IPS-15b (cell line): ENCODE measurements around the gene DBP.
A peak's percentile ranks its signal among the peaks of the same experiment; 100 is the strongest.

Experiments
- H3K27me3 ChIP-seq: one replicate; pipeline ENCODE4 v1.6.1; 2013; ENCODE audit warnings: low read length; ENCODE audit not compliant: control insufficient read depth, insufficient read depth
- H3K36me3 ChIP-seq: one replicate; pipeline ENCODE4 v1.6.1; 2013; ENCODE audit warnings: low read length; ENCODE audit not compliant: control insufficient read depth, insufficient read depth
- H3K4me1 ChIP-seq: one replicate; pipeline ENCODE4 v1.6.1; 2013; ENCODE audit warnings: mild to moderate bottlenecking, low read length; ENCODE audit not compliant: control insufficient read depth, insufficient read depth
- H3K4me3 ChIP-seq: one replicate; pipeline ENCODE4 v1.5.1; 2013; ENCODE audit warnings: low read depth, low read length
- H3K9ac ChIP-seq: one replicate; pipeline ENCODE4 v1.6.1; 2013; ENCODE audit warnings: low read depth, mild to moderate bottlenecking, low read length
- H3K9me3 ChIP-seq: one replicate; pipeline ENCODE4 v1.6.1; 2013; ENCODE audit warnings: mild to moderate bottlenecking, low read length; ENCODE audit not compliant: control insufficient read depth, insufficient read depth

The DBP gene

DNA sequence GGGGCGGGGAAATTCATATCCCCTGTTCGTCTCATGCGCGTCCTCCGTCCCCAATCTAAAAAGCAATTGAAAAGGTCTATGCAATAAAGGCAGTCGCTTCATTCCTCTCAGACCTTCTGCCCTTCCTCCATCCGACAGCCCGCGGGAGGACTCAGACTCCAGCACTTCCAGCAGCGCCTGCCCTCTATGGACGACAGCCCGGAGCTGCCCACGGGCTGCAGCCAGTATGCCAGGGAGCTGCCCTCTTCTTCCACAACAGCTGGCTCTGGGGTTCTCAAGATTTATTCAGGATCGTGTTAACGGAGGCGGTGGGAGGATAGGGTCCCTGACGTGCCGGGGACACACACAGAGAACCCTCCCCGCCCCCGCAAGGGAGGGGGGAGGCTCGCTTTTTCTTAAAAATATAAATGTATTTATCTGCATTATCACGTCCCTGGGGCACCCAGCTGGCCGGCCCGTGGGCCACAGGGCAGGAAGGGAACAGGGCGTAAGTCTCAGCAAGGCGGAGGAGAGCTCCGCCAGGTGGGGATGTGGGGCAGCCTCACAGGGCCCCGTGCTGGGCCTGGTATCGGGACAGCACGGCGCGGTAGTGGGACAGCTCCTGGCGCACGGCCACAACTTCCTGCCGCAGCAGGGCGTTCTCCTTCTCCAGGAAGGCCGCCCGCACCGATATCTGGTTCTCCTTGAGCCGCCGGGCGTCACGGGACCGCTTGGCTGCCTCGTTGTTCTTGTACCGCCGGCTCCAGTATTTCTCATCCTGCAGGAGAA is 6.7 kb downstream of the DBP start:
- Histone ChIP-seq H3K4me1 (peaks cover 6% of the 10 kb centered on the region), H3K36me3 (peaks cover 6% of the 10 kb centered on the region), H3K4me3 (peak overlapping the region; percentile 67), H3K9ac (peak overlapping the region; percentile 81), H3K9me3 (no peaks in the 10 kb centered on the region), H3K27me3 (no peaks in the 10 kb centered on the region)

- no peaks in the 10 kb centered on the region for H3K27me3 ChIP-seq
- peak overlapping the region; percentile 81 for H3K9ac ChIP-seq
- H3K36me3 ChIP-seq = peaks cover 6% of the 10 kb centered on the region
- H3K4me3 ChIP-seq = peak overlapping the region; percentile 67
- H3K4me1 ChIP-seq = peaks cover 6% of the 10 kb centered on the region
- H3K9me3 ChIP-seq = no peaks in the 10 kb centered on the region
Observed at GRCh38 chr19:48629599-48630295, 7.4 kb downstream of the DBP start.

DNA sequence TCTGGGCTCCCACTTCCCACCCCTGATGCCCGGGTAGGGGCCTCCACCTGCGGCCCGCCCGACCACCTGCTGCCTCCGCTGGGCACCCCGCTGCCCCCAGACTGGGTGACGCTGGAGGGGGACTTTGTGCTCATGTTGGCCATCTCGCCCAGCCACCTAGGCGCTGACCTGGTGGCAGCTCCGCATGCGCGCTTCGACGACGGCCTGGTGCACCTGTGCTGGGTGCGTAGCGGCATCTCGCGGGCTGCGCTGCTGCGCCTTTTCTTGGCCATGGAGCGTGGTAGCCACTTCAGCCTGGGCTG is 7.9 kb downstream of the DBP start:
- Histone ChIP-seq H3K36me3 (peaks cover 6% of the 10 kb centered on the region), H3K27me3 (no peaks in the 10 kb centered on the region), H3K9ac (peak overlapping the region; percentile 37), H3K4me3 (peak overlapping the region; percentile 49), H3K4me1 (peaks cover 5% of the 10 kb centered on the region), H3K9me3 (no peaks in the 10 kb centered on the region)

- Histone ChIP-seq H3K4me1 (no peaks in the 10 kb centered on the region), H3K27me3 (no peaks in the 10 kb centered on the region), H3K9me3 (no peaks in the 10 kb centered on the region), H3K4me3 (no peak overlapping the region), H3K36me3 (peaks cover 6% of the 10 kb centered on the region), H3K9ac (no peak overlapping the region)
Observed at GRCh38 chr19:48628486-48629296, 8.5 kb downstream of the DBP start.

GRCh38 chr19:48627865-48628314 is 9.3 kb downstream of the DBP start:
- no peak overlapping the region for H3K9ac ChIP-seq
- peaks cover 4% of the 10 kb centered on the region for H3K4me1 ChIP-seq
- no peak overlapping the region for H3K4me3 ChIP-seq
- no peaks in the 10 kb centered on the region for H3K27me3 ChIP-seq
- no peaks in the 10 kb centered on the region for H3K9me3 ChIP-seq
- peaks cover 6% of the 10 kb centered on the region for H3K36me3 ChIP-seq

DNA sequence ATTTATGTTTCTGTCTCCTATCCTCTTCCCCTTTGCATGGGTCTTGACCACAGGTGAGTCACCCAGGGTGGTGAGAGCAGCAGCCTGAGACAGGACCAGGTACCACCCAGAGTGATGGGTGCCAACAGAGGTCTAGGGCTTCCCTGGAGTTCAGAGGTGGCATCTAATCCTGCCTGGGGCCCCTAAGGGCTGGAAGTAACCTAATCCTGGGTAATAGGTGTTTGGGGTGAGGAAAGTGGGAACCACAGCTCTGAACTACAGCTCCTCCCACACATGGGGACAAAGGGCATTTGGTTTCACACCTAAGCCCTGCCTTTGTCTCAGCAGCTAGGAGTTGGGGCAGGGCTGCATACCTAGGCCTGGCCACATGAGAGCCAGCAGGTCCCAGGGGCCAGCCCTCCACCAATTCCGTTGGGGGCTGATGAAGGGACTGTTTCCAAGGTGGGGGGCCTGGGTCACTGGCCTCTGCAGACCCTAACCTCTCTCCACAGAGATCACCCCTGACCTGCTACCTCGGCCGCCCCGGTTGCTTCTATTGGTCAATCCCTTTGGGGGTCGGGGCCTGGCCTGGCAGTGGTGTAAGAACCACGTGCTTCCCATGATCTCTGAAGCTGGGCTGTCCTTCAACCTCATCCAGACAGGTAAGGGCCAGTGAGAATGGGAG is 9.8 kb downstream of the DBP start:
- Histone ChIP-seq H3K36me3 (peaks cover 2% of the 10 kb centered on the region), H3K9ac (no peak overlapping the region), H3K27me3 (no peaks in the 10 kb centered on the region), H3K4me3 (no peak overlapping the region), H3K9me3 (no peaks in the 10 kb centered on the region), H3K4me1 (peaks cover 4% of the 10 kb centered on the region)

DNA sequence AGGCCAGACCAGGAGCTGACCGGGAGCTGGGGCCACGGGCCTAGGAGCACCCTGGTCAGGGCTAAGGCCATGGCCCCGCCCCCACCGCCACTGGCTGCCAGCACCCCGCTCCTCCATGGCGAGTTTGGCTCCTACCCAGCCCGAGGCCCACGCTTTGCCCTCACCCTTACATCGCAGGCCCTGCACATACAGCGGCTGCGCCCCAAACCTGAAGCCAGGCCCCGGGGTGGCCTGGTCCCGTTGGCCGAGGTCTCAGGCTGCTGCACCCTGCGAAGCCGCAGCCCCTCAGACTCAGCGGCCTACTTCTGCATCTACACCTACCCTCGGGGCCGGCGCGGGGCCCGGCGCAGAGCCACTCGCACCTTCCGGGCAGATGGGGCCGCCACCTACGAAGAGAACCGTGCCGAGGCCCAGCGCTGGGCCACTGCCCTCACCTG is 11.3 kb downstream of the DBP start:
- H3K36me3 ChIP-seq = no peaks in the 10 kb centered on the region
- peaks cover 4% of the 10 kb centered on the region for H3K4me1 ChIP-seq
- H3K9me3 ChIP-seq = no peaks in the 10 kb centered on the region
- H3K9ac ChIP-seq = no peak overlapping the region
- H3K27me3 ChIP-seq = no peaks in the 10 kb centered on the region
- no peak overlapping the region for H3K4me3 ChIP-seq

GRCh38 chr19:48624791-48625723 is 12.1 kb downstream of the DBP start:
- H3K4me1 ChIP-seq = peaks cover 4% of the 10 kb centered on the region
- no peaks in the 10 kb centered on the region for H3K27me3 ChIP-seq
- H3K9ac ChIP-seq = peak overlapping the region; percentile 37
- no peaks in the 10 kb centered on the region for H3K36me3 ChIP-seq
- H3K9me3 ChIP-seq = no peaks in the 10 kb centered on the region
- peak overlapping the region; percentile 87 for H3K4me3 ChIP-seq

DNA sequence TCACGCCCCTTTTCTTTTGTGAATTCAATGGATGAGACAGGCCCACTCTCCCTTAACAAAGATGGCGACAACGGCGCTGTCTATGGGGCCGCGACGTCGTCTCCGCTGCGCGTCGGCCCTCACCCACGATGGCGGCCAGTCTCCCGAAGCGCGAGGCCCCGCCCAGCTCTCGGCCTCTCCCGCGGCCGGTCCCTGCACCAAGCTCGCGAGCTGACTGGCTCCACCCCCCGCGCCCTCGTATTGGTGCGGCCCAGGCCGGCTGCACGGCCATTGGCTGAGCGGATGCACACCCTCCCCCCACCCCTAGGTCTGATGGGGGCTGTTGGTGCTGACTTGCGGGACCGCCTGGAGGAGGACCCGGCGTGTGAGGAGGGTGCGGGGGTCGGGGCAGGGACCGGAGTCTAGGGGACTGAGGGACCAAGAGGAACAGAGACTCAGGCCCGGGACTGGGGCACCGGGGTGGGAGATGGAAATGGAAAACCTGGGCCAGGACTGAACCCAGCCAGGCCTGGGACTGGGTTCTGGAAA is 13.0 kb downstream of the DBP start:
- Histone ChIP-seq H3K4me3 (peak overlapping the region; percentile 87), H3K36me3 (no peaks in the 10 kb centered on the region), H3K4me1 (peaks cover 4% of the 10 kb centered on the region), H3K27me3 (no peaks in the 10 kb centered on the region), H3K9me3 (no peaks in the 10 kb centered on the region), H3K9ac (peak overlapping the region; percentile 37)

DNA sequence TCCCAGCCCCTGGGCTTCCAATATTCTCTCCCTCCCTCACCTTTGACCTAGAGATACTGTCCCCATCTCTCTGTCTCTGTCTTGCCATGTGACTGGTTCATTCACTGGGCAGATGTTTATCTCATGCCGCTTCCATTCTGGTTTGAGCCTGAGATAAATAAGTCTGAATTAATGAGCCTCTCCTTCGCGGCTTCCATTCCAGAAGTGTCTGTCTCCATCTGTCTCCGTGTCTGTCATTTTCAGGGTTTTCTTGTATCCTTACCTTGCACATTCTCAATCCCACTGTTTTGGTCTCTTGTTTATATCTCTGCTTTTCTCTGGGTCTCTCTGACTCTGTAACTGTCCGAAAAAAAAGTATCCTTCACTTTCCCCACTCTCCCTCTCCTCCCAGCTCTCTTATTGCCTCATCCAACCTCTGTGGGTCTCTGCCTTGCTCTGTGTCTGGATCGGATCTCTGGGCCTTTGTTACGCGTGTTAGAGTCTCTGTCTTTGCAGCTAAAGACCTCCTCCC is 13.6 kb downstream of the DBP start:
- H3K4me3 ChIP-seq = peak overlapping the region; percentile 41

More for the DNA sequence above, 13.6 kb downstream of the DBP start:
- H3K4me1 ChIP-seq = peaks cover 4% of the 10 kb centered on the region
- no peaks in the 10 kb centered on the region for H3K9me3 ChIP-seq
- peaks cover 3% of the 10 kb centered on the region for H3K36me3 ChIP-seq
- H3K9ac ChIP-seq = no peak overlapping the region
- no peaks in the 10 kb centered on the region for H3K27me3 ChIP-seq
